ENCODE measurements around the gene PARD3B.

DNA sequence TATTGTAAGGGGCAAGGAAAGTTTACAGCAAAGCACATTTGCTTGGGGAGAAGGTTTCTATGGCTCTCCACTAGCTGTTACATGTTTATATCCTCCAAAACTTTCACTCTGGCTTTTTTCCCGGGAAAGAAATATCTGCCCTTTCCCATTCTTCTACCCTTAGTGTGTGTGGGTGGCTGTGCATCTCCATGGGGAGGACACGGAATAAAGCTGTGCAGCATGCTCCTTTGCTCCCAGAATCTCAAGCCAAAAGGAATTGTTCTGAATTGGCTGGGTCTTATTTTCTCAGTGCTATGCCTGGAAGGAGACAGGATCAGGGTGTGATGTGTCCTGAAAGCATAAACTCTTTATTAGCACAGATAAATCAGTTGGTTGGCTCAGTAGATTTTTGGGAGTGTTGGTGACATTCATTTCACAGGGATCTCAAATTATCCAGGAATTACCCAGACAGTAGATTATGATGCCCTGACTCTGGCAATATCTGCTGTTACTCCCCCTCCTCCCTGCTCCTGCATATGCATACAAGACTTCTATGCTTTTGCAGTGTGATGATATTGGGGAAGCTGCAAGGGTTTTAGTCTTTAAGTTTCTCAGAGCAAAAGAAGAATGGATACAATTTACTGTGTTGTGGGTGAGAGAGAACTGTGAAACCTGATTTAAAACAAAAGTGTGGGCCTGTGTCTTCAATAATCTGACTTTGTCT is 63.1 kb downstream of the PARD3B start:
- TF ChIP-seq, protein P1, sequence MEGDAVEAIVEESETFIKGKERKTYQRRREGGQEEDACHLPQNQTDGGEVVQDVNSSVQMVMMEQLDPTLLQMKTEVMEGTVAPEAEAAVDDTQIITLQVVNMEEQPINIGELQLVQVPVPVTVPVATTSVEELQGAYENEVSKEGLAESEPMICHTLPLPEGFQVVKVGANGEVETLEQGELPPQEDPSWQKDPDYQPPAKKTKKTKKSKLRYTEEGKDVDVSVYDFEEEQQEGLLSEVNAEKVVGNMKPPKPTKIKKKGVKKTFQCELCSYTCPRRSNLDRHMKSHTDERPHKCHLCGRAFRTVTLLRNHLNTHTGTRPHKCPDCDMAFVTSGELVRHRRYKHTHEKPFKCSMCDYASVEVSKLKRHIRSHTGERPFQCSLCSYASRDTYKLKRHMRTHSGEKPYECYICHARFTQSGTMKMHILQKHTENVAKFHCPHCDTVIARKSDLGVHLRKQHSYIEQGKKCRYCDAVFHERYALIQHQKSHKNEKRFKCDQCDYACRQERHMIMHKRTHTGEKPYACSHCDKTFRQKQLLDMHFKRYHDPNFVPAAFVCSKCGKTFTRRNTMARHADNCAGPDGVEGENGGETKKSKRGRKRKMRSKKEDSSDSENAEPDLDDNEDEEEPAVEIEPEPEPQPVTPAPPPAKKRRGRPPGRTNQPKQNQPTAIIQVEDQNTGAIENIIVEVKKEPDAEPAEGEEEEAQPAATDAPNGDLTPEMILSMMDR (IDR thresholded peaks at IDR 0.05; ENCODE audit: insufficient read depth, low read length), result no peak
- TF ChIP-seq POLR2AphosphoS5 (IDR thresholded peaks at IDR 0.05; ENCODE audit: low read depth) (no peak), REST (IDR thresholded peaks at IDR 0.05; ENCODE audit: insufficient replicate concordance, low read depth) (no peak)
